Eye (tissue), 1 donor: Measurements from ENCODE around the gene HOXC12.

Experiments used
- DNase-seq: peaks from one replicate; pipeline ENCODE4 v3.0.0-alpha.2; 2015

Gene HOXC12

DNA sequence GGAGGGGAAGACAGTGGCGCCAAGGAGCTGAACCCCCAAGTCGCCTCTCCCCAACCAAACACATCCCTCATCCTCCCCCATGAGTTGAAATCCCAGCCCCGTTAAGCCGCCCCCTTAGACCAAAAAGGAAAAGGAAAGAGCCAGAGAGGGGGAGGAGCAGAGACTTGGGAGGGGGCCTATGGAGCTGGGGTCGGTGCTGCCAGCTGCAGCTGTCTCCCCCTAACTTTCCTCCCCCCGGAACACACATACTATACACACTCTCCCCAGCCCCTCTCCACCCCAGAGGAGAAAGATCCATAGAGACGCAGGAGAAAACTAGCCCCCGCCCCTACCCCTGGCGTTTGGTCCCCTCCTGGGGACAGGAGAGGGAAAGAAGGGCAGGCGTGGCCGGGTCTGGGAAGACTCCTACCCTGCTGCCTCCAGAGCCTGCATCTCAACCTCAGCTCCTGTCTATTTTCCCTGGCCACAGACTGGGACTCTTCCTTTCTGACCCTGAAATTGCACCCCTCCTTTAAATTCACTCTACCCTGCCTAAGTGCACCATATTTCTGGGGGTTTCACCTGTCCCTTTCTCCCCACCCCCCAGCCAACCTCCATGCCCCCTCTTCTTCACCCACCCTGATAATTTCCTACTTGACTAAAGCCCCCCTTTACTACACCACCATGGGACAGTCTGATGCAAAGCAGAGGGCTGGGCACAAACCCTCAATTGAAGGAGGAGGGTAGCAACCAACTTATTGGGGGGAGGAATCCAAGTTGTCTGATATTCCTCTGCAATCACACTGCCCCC lies 43.6 kb downstream of the HOXC12 start:
- no peak for DNase-seq

- DNase-seq: no peak
Measured at GRCh38 chr12:53998900-53999236, 44.2 kb downstream of the HOXC12 start.

DNA sequence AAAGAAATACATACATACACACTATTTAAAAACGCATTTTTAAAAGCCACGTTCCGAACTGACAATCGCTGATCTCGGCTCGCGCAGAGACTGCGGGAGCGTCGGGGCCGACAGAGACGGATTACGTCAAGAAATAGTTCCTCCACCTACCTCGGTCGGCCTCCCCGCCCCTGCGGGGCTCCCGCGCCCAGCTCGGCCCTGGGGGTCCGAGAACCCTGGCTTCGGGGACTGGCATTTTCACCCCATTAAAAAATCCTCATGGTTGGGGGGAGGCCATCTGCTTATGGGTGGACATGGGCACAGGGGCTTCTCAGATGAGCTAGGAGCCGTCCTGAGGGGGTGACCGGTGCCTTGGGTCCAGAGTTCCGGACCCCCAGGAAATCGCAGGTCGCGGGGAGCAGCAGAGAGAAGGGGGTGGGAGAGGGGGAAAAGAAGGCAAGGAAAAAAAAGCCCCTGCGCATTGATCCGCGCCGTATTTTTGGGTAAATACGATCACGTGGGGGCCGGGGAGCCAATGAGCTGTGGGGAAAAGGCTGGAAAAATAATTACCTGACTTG lies 44.9 kb downstream of the HOXC12 start:
- no peak for DNase-seq

GRCh38 chr12:54000116-54001114 lies 45.7 kb downstream of the HOXC12 start, which contains the start of gene HOXC9:
HOXC9 (plus strand) TSS chr12:54000161; CDS start chr12:54000189, 28 bp downstream.
- no peak for DNase-seq

- DNase-seq: no peak
Measured at GRCh38 chr12:54001283-54002187, 46.8 kb downstream of the HOXC12 start.

DNA sequence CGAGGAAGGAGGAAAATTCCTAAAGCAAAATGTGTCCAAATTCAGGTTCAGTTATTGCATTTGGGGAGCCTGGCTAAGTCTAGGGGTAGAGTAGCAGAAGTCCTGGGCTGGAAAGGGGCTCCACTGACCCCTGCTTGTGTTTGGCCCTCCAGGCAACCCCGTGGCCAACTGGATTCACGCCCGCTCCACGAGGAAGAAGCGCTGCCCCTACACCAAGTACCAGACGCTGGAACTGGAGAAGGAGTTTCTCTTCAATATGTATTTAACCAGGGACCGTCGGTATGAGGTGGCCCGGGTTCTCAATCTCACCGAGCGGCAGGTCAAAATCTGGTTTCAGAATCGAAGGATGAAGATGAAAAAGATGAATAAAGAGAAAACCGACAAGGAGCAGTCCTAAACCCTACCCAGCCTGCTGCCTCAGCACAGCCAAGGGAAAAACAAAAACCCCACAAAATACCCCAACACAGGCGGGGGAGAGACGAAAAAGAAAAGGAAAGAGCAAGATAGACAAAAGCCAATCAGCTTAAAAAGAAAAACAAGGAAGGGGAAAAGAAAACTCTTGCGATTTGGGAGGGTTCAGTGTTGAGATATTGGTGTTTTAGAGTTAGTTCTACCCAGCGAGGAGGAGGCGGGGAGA lies 47.7 kb downstream of the HOXC12 start:
- no peak for DNase-seq

GRCh38 chr12:54002915-54003389 lies 48.2 kb downstream of the HOXC12 start:
- DNase-seq: no peak

DNA sequence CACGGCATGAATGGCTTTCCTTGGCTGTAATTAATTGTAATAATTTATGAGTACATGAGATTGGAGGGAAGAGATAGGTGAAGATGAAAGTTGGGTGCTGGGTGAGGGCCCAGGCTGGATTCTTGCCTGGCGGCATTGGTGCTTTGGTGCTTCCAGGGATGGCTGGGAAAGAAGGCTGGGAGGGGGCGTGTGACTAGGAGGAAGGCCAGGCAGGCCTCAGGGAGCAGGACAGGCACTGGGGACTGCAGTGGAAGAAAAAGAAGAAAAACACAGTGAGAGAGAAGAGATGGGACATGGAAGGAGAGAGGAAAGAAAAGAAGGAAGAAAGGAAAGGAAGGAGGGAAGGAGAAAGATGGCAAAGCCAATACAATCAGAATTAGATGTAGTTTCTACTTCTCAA lies 48.9 kb downstream of the HOXC12 start:
- DNase-seq: no peak

GRCh38 chr12:54004063-54004840 lies 49.5 kb downstream of the HOXC12 start:
- DNase-seq: no peak

DNA sequence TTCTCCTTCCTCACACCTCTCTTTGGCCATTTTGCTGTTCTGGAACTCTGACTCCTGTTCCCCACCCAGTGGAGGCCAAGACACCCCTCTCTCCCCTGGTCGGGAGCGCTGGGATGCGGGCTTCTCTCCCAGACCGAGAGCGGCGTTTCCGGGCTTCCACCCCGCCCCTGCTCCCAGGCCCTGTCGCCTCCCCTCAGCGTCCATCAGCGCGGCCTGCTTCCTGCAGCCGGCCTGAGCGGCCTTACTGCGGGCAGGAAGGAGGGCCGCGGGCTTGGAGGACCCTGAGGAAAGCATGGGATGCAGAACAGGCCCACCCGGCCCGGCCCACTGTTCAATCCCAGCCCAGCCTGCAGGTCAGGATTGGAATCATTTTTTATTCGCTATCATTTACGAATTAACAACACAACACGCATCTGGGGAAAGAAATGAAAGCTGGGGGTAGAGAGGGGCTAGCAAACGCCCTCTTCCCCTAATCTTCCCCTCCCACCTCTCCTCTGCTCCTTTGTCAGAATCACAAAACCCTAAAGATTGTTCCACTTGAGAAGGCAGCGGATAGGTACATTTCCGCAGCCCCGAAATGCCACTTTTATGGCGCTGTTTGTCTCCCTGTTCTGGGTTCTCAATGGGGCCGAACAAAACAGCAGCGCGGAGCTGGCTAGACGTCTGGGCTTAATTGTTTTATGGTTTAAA lies 50.3 kb downstream of the HOXC12 start:
- no peak for DNase-seq

- DNase-seq: no peak
Measured at GRCh38 chr12:54005531-54005852, 50.8 kb downstream of the HOXC12 start.

- DNase-seq: peak; percentile 97
Measured at GRCh38 chr12:54005853-54006558, 51.3 kb downstream of the HOXC12 start.

DNA sequence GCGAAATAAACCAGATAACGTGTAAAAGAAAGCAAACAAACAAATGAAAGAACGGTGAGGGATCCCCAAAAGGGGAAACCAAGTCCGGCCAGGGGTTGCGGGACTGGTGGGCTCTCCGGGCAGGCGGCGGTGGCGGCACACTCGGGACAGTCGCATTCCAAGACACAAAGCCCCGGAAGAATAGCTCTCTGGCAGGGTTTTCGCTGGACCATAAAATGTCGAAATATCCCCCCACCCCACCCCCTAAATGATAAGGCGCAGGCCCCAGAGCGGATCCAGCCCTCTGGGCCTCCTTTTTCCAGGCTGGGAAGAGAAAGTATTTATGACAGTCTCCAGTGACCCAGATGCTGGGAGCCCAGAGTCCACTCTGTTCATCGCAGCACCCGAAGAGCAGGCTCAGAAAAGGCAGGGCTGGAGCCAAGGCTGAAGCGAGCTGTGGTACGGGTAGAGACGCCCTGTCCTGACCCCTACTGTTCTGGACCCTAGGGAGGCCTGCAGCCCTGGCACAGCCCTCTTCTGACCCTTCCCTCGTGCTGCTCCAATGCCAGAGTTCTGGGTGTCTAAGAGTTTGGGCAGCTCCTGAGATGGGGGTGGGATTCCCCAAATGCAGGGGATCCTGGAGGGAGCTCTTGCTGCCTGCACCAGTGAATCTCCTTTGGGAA lies 52.0 kb downstream of the HOXC12 start:
- no peak for DNase-seq

GRCh38 chr12:54007538-54008259 lies 53.0 kb downstream of the HOXC12 start:
- DNase-seq: no peak

DNA sequence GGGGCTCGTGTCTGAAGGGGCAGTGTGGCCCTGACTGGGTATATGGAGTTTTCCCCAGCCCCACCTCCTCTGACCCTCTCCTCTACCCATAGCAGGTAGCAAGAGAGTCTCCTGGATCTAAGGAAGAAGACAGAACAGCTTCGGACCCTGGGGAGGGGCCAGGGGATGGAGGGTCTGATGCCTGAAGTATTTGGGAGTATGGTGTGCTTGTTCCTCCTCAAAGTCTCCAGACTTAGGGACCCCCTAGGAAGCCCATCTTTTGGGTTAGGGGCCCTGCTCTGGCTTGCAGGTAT lies 53.5 kb downstream of the HOXC12 start:
- no peak for DNase-seq
